Stimulated activated effector memory CD8-positive, alpha-beta T cell treated with anti-CD3 and anti-CD28 coated beads, Interleukin-12 subunit alpha, Interleukin-12 subunit beta, amount 100 ng/mL, for 72 hours (primary cell): Measurements from ENCODE around the gene SMYD5.
A peak's percentile ranks its signal among the peaks of the same experiment; 100 is the strongest.
"Not testable (repeated sequence)": the region's sequence is repeated elsewhere in the genome, so short reads cannot be mapped to it uniquely, and the experiment has no call there.

Source experiments
- ATAC-seq: fragments of 150-1000 bp; cut with Tn5 transposase; 2 replicates; pipeline ENCODE4 v1.10.0; 2021
- DNase-seq, 2 donors: peaks; one replicate each; pipeline ENCODE4 v3.0.0; 2021 to 2022; ENCODE audit warnings: low spot score in 2 of 2
- H3K27ac Mint-ChIP-seq: one replicate; pipeline ENCODE4 v1.8.0; 2022; ENCODE audit warnings: mild to moderate bottlenecking, mixed read lengths
- H3K36me3 Mint-ChIP-seq: one replicate; pipeline ENCODE4 v1.8.0; 2022; ENCODE audit warnings: mild to moderate bottlenecking, mixed read lengths
- H3K4me1 Mint-ChIP-seq: one replicate; pipeline ENCODE4 v1.8.0; 2022; ENCODE audit warnings: mixed read lengths
- H3K4me3 Mint-ChIP-seq: one replicate; pipeline ENCODE4 v1.8.0; 2022; ENCODE audit warnings: mild to moderate bottlenecking, mixed read lengths
- H3K9me3 Mint-ChIP-seq: one replicate; pipeline ENCODE4 v1.8.0; 2022; ENCODE audit warnings: mixed read lengths

The SMYD5 gene

DNA sequence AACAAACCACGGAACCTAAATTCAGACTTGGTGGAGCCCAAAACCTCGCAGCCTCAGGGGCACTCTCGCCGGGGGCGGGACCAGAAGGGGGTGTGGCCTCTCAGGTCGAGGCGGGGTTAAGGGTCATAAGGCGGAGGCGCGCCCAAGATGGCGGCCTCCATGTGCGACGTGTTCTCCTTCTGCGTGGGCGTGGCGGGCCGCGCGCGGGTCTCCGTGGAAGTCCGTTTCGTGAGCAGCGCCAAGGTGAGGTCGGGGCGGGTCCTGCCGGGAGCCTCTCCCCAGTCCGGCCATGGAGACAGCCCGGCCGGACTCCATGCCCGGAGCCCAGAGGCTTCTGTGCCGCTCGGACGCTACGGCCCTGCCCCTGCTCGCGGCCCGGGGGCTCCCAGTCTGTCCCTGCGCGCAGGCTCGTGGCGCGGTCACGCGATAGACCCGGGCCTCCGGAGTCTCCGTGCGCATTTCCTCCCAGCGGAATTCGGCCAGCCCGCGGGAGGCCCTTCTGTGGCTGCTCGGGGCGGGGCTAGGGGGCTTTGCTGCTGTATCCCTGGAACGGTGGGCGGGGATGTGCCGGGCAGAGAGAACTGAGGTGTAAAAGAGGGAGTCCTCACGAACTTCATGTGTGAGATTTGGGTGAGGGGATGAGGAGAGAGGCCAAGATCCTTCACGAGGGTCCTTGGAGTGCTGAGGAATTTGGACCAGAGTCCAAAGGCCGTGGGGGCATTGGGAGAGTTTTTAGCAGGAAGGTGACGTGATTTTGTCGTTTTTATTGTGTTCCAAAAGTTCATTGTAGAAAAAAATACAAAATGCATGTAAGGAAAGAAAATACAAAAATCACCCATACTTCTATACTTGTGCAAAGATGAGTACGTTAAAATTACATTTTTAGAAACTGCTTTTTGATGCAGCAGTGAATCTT lies at the start of gene SMYD5:
SMYD5 (plus strand) TSS at position 126 of the 916 bp plus-strand sequence; CDS start at position 148, 22 bp downstream.
- DNase-seq (peak; percentile 88 to 97), ATAC-seq (peak; percentile 92)
- Mint-ChIP-seq H3K36me3 (peaks cover 8% of the 10 kb centered on the region), H3K4me1 (peaks cover 29% of the 10 kb centered on the region), H3K4me3 (peak within 1 kb of the TSS; percentile 91), H3K9me3 (no peaks in the 10 kb centered on the region), H3K27ac (peak within 1 kb of the TSS; percentile 96)

DNA sequence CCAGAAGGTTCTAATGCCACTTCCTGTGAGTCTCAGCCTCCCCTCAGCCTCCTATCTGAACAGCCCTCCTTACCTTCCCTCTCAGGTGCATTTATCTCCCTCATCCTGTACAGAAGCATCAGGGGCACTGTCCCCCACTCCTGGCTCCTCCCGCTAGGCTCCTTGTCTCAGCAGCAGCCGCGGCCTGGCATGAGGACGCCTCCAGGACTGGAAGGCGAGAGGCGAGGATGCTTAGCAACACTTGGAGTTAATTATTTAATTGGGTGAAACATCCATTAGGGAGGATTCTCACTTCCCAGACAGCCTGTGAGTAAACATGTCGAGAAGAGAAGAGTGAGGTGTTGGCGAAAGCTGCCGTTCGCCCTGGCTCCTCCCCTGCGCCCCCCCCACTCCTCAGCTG lies 48.1 kb upstream of the SMYD5 start:
- not testable (repeated sequence) for H3K4me1 Mint-ChIP-seq, ATAC-seq, DNase-seq, H3K4me3 Mint-ChIP-seq, H3K27ac Mint-ChIP-seq, H3K36me3 Mint-ChIP-seq, H3K9me3 Mint-ChIP-seq

DNA sequence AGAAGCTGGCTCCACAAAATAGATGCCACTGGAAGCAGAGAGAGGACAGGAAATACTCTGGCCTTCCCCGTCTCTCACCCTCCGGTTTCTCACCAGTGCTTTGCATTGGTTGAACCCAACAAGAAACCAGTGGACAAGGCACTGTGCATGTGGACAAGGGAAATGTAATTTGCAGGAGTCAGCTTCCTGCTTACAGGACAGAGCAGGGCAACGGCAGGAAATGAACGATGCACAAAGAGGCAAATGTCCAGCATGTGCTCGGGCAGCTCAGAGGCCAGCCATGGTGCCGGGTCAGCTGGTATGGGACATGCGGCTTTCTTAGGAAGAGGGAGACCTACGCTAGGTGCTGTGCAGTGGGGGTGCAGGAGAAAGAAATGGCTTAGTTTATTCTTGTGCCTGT lies 47.2 kb upstream of the SMYD5 start:
- H3K9me3 Mint-ChIP-seq, H3K4me1 Mint-ChIP-seq, H3K4me3 Mint-ChIP-seq, ATAC-seq, DNase-seq, H3K36me3 Mint-ChIP-seq, H3K27ac Mint-ChIP-seq: not testable (repeated sequence)

DNA sequence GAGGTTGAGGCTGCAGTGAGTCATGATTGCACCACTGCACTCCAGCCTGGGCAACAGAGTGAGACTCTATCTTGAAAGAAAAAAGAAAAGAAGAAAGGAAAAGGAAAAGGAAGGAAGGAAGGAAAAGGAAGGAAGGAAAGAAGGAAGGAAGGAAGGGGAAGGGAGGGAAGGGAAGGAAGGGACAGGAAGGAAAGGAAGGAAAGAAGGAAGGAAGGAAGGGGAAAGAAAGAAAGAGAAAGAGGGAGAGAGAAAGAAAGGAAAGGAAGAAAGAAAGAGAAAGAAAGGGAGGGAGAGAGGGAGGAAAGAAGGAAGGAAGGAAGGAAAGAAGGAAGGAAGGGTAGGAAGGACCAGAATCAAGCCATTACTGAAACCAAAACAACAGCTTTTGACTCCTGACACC lies 45.7 kb upstream of the SMYD5 start:
- not testable (repeated sequence) for H3K36me3 Mint-ChIP-seq, H3K9me3 Mint-ChIP-seq, H3K4me1 Mint-ChIP-seq, ATAC-seq, DNase-seq, H3K4me3 Mint-ChIP-seq, H3K27ac Mint-ChIP-seq

DNA sequence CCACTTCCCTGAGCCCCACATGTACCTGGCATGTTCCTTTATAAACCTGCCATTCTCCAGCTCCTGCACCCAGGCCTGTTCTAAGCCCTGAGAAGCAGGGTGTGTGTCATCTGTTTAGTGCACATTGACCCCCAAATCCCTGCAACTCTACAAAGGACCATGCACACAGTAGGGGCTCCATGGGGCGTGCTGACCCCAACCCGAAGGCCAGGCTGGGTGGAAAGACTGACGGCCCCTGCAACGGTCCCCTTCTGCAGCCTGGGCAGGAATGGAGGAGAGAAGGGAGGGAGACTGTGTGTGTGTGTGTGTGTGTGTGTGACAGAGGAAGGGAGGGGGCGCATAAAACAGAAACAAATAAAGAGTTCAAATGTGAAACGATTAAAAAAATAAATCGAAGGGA lies 43.7 kb upstream of the SMYD5 start:
- H3K36me3 Mint-ChIP-seq, H3K9me3 Mint-ChIP-seq, H3K4me3 Mint-ChIP-seq, H3K27ac Mint-ChIP-seq, ATAC-seq, DNase-seq: not testable (repeated sequence)
- peaks cover 15% of the 10 kb centered on the region for H3K4me1 Mint-ChIP-seq

DNA sequence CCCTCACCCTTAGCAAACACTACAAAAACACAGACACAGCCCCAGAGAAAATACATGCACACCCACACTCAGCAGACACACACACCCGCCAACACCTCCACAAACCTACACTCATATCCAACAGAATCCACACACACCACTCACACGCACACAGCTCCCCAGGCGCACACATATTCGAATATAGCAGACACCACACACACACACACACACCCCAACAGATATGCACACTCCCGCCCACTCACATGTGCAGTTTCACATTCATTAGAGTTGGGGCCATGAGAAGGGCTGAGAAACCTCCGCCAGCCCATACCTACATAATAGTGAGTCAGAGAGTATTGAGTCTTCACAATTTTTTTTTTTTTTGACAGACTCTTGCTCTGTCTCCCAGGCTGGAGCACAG lies 41.1 kb upstream of the SMYD5 start:
- Mint-ChIP-seq H3K9me3 (no peaks in the 10 kb centered on the region), H3K36me3 (no peaks in the 10 kb centered on the region), H3K4me3 (no peak overlapping the region), H3K27ac (no peak overlapping the region), H3K4me1 (peaks cover 32% of the 10 kb centered on the region)
- ATAC-seq (peak; percentile 71), DNase-seq (no peak)

DNA sequence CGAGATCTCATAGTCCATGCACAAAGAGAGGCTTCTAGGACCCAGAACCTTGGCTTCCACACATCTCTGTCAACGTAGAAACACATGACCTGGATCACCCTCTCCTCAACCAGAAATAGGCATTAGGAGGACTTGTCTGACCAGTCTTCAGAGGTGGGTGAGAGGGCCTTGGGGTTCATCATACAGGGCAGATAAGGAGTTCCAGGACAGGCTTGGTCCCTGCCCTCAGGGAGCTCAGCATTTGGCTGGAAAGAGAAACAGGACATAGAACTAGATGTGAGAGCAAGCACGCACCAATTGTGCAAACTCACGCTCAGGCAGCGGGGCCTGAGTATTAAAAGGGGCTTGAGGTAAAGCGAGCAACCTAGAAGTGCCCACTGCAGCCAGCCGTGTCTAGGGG lies 40.3 kb upstream of the SMYD5 start:
- no peak overlapping the region for H3K4me3 Mint-ChIP-seq

DNA sequence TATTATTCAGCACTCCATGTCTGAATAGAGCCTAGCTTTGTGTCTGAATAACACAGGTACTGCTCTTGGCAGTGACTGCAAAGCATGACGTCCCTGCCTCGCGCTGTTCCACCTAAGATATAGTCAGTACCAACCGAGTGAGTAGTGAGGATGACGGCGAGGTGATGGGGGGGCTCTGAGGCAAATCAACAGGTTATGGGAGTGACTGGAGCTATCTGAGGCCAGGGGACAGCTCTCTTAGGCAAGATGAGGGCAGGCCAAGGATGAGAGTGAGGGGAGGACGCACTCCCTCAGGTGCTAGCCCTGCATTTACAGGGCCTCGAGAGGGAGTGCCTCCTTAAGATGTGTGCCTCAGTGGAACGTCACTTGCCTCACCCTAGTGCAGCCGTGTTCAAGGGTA lies 39.8 kb upstream of the SMYD5 start:
- Mint-ChIP-seq H3K36me3 (no peaks in the 10 kb centered on the region), H3K4me3 (no peak overlapping the region), H3K4me1 (peaks cover 32% of the 10 kb centered on the region), H3K9me3 (no peaks in the 10 kb centered on the region), H3K27ac (no peak overlapping the region)
- no peak for DNase-seq
- no peak for ATAC-seq

More for the DNA sequence above, 40.3 kb upstream of the SMYD5 start:
- no peak for ATAC-seq
- H3K4me1 Mint-ChIP-seq, result peaks cover 32% of the 10 kb centered on the region
- no peaks in the 10 kb centered on the region for H3K9me3 Mint-ChIP-seq
- no peak overlapping the region for H3K27ac Mint-ChIP-seq
- no peaks in the 10 kb centered on the region for H3K36me3 Mint-ChIP-seq
- DNase-seq, result no peak

DNA sequence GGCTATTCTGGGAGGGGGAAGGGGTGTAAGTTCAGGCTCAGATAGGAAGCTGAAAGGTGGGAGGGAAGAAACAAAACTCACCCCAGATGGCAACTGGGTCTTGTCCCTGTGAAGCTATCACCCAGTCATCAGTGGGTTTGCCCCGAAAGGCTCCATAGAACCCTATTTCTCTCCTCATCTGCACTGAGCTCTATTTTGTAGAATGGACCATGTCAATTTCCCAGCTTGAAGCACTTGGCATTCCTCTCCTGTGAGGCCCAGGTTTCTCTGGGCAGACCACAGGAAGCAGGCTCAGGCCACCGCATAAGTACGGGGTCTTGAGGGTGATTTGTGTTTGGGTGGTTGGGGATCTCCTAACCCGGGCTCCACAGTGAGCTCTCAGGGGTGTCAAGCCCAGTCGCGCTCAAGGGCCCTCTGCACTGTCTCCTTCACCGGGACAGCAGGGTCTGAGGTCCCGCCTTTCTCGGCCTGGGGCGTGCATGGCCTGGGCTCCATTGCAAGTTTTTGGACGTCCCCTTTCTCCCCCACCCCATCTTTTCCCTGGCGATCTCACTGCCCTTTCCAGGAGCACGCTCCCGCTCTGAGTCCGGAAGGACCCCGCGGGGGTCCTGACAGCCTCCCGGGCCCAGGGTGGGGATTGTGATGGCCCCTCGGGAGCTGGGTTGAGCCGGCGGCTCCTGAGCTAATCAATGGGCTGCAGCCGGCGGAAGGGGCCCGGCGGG lies 38.9 kb upstream of the SMYD5 start:
- DNase-seq (no peak), ATAC-seq (no peak)
- H3K36me3 Mint-ChIP-seq, result no peaks in the 10 kb centered on the region
- H3K9me3 Mint-ChIP-seq, result no peaks in the 10 kb centered on the region
- H3K4me1 Mint-ChIP-seq, result peaks cover 32% of the 10 kb centered on the region
- no peak overlapping the region for H3K27ac Mint-ChIP-seq
- peak overlapping the region; percentile 88 for H3K4me3 Mint-ChIP-seq

DNA sequence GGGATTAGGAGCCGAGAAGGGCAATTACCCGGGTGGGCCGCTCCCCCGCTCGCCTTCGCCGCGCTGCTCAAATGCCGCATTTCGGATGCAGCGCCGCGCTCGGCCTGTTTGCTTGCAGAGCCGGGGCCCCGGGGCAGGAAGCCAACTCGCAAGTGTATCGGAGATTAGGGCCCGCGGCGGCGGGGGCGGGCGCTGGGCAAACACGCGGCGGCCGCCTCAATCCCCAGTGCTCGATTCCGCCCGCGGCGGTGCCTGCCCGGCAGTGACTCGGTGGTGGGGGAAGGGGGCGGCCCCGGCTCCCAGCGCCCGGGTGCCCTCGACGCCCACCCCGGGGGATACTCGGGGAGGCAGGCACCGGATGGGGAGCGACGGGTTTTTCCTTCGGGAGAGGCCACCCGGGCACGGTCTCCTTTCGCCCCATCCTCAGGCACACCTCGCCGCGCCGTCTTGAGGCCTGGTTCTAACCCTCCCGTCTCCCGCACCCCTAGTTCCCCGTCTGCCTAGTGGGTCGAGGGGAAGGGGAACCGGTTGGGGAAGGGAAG lies 38.3 kb upstream of the SMYD5 start:
- H3K9me3 Mint-ChIP-seq, result no peaks in the 10 kb centered on the region
- DNase-seq (peak; percentile 54 to 80), ATAC-seq (peak; percentile 55)
- H3K4me3 Mint-ChIP-seq, result peak overlapping the region; percentile 88
- no peak overlapping the region for H3K27ac Mint-ChIP-seq
- H3K4me1 Mint-ChIP-seq, result peaks cover 32% of the 10 kb centered on the region
- no peaks in the 10 kb centered on the region for H3K36me3 Mint-ChIP-seq

DNA sequence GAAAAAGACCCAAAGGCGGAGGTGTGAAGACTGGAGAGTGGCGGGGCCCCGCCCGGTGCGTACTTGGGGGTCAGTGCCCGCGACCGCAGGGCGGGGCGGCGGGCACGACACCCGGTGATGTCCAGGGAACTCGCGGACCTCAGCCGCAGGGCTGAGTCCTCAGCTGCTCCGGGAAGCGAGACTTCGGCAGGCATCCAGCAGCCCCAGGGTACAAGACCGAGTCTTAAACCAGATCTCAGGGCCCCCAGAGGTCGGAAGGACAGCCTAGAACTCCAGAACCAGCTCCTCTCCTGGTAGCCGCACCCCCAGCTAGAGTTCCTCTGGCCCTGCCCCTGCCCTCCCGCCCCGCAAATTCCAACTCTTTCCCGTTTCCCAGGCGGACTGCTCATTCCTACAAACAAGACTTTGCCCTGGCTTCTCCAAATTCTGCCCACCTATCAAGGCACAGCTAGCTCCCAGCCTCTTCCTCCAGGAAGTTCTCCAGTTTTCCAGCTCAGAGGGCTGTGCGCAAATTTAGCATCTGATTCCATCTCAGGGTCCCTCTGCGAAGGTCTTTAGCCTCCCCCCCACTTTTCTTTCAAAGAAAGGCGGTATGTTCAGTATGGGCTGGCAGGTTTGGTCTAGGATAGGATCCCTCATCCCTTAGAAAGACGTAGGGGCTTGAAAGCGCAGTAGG lies 37.7 kb upstream of the SMYD5 start:
- Mint-ChIP-seq H3K4me3 (peak overlapping the region; percentile 88), H3K27ac (peak overlapping the region; percentile 83), H3K36me3 (no peaks in the 10 kb centered on the region), H3K4me1 (peaks cover 32% of the 10 kb centered on the region), H3K9me3 (no peaks in the 10 kb centered on the region)
- ATAC-seq (no peak), DNase-seq (no peak)

DNA sequence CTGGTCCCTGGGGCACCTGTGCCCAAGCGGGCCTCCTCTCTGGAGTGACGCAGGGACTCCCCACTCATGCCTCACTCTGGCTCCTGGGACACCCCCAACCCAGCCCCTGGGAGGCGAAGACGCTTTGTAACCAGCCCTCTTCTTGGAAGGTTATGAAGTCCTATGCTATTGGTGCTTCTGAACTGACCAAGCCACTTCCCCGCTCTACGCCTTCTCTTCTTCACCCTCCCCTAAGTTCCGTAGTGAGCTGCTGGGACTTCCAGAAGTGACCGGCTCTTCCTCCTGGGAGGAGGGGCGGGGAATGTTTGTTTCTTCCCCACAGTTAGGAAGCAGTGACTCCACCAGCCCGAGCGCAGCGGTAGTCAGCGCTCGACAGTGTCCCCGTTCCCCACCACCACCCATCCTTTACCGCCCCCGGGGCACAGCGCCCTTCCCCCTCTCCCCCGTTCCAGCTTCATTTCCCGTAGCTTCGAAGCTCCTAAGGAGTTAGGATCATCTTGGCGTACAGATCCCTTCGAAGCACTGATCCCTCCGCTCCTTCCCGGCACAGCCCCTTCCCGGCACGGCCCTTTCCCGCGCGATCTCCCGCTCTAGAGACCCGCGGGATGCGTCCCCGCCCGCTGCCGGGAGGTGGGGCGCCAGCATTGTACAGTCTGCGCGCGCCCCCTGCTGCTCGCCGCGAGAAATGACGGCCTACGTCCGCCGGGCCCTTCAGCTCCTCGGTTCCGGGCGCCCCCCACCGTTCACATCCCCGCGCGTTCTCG lies 37.0 kb upstream of the SMYD5 start:
- peak; percentile 83 for ATAC-seq
- Mint-ChIP-seq H3K4me3 (peak overlapping the region; percentile 88), H3K27ac (peak overlapping the region; percentile 83), H3K36me3 (no peaks in the 10 kb centered on the region), H3K9me3 (no peaks in the 10 kb centered on the region), H3K4me1 (peaks cover 32% of the 10 kb centered on the region)
- DNase-seq, result peak; percentile 89 to 95

DNA sequence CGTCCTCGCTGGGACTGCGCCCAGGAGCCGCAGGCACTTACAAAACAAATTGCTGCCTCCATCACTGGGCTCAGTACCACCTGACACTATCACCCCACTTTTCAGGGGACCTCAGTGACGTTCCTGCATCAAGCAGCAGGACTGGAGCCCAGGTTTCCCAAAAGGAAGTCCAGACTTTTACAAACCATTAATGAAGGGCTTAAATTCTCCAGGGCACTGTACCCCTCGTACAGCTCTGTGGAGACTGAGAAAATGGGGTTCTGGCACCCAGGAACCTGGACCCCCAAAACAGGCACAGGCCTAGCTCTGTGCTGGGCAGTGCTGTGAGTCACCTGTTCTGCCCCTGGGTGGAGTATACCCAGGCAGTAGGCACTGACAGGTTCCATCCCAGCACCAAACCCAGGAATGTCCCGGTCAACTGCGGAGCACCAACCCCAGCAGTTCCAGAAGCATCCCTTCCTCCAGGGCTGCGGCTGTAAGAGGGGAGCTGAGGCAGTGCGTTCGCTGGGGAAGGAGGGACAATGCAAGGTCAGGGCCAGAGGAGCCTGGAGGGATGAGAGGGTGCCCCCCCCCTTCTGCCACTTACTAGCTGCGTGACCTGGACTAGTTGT lies 36.3 kb upstream of the SMYD5 start:
- Mint-ChIP-seq H3K36me3 (no peaks in the 10 kb centered on the region), H3K4me3 (peak overlapping the region; percentile 88), H3K4me1 (peaks cover 30% of the 10 kb centered on the region), H3K9me3 (no peaks in the 10 kb centered on the region), H3K27ac (peak overlapping the region; percentile 83)
- DNase-seq (no peak), ATAC-seq (peak; percentile 1)

DNA sequence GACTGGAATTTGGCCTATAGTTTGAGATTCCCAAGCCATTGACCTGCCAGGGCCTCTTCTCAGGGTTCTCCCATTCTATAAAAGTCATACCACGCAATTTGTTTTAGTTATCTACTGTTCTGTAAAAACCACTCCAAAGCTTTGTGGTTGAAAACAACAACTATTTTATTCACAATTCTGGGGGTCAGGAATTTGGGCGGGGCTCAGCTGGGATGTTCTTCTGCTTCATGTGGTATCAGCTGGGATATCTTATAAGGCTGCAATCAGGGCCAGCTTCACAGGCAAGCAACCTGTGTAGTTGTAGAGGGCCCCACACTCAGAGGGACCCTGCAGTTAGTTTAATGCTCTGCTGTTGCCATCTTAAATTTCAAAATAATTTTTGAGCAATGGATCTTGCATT lies 28.1 kb upstream of the SMYD5 start:
- no peak overlapping the region for H3K27ac Mint-ChIP-seq
- no peaks in the 10 kb centered on the region for H3K36me3 Mint-ChIP-seq
- no peak for ATAC-seq
- H3K4me1 Mint-ChIP-seq, result no peaks in the 10 kb centered on the region
- H3K9me3 Mint-ChIP-seq, result no peaks in the 10 kb centered on the region
- no peak for DNase-seq
- no peak overlapping the region for H3K4me3 Mint-ChIP-seq
